Activated T-cell treated with anti-CD3 and anti-CD28 coated beads for 4 hours (primary cell): ENCODE data around the gene HPDL.
"Not testable (repeated sequence)": the region's sequence is repeated elsewhere in the genome, so short reads cannot be mapped to it uniquely, and the experiment has no call there.

Source experiments
- DNase-seq: peaks from one replicate; pipeline ENCODE4 v3.0.0-alpha.2; 2020

Gene HPDL

GRCh38 chr1:45354838-45355237, 28.1 kb downstream of the HPDL start:
- no peak for DNase-seq

- DNase-seq = no peak
Observed at GRCh38 chr1:45355683-45356082, 29.0 kb downstream of the HPDL start.

- DNase-seq = no peak
Observed at GRCh38 chr1:45356186-45356585, 29.5 kb downstream of the HPDL start.

- peak; percentile 29 for DNase-seq
Observed at GRCh38 chr1:45359882-45360513, 33.3 kb downstream of the HPDL start.

- DNase-seq = not testable (repeated sequence)
Observed at GRCh38 chr1:45360981-45361380, 34.3 kb downstream of the HPDL start.

GRCh38 chr1:45364294-45364693, 37.6 kb downstream of the HPDL start:
- no peak for DNase-seq

GRCh38 chr1:45365051-45365450, 38.4 kb downstream of the HPDL start:
- no peak for DNase-seq

GRCh38 chr1:45370575-45370974, 43.9 kb downstream of the HPDL start:
- DNase-seq = no peak

GRCh38 chr1:45373573-45373972, 46.9 kb downstream of the HPDL start:
- no peak for DNase-seq

GRCh38 chr1:45375104-45376090, 48.7 kb downstream of the HPDL start:
- DNase-seq = no peak

- DNase-seq = no peak
Observed at GRCh38 chr1:45378184-45378583, 51.5 kb downstream of the HPDL start.
